NCI-H748 (cell line): Measurements from ENCODE around the gene MRPL58.
"Not testable (repeated sequence)": the region's sequence is repeated elsewhere in the genome, so short reads cannot be mapped to it uniquely, and the experiment has no call there.

Experiments
- DNase-seq: peaks from one replicate; lab custom pipeline; 2025; ENCODE audit not compliant: unreplicated experiment; lab: John Stamatoyannopoulos, UW

The MRPL58 gene

DNA sequence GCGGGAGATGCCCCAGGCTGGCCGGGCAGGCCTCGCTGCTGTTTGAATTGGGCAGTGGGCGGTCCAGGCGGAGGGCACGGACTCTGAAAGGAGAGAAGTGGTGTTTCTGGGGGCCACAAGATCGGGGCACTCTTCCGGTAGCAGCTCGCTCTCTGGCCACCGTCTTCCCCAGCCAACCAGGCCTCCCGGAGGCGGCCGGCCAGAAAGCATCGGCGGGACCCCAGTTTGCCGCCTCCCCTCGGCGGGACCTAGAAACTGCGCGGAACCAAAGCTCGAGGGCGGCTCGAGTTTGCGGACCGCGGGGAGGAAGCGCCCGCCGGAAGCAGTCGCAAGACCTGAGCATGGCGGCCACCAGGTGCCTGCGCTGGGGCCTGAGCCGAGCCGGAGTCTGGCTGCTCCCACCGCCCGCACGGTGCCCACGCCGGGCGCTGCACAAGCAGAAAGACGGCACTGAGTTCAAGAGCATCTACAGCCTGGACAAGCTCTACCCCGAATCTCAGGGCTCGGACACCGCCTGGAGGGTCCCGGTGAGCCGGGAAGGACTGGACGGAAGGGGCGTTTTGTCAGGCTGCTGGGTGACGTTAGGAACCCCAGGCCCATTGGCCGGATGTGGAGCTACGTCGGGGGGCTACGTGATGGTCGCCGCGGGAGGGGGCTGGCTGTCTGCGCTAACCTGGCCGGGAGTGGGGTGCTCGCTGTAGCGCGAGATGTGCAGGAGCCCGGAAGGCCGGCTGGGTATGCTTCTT, at the start of gene MRPL58:
Gene MRPL58, plus strand, starts transcription at position 325 of the 746 bp plus-strand sequence. Its CDS starts 17 bp downstream, at position 342.
- DNase-seq = peak; percentile 85

DNA sequence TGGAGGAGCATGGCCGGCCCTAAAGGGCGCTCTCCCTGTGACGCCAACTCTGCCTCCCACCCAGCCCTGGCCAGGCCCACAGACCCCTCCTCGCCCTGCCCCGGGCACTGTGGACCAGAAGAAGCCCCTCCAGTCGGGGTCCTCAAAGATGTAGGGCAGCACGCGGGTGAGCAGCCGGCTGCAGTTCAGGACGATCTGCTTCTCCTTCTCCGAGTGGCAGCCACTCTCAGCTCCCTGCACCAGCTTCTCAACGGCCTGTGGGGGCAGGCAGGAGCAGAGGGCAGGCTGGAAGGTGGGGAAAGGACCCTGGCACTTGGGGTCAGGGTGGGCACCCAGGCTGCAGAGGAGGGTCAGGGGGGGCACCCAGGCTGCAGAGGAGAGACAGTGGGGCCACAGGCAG, 48.8 kb upstream of the MRPL58 start:
- no peak for DNase-seq

DNA sequence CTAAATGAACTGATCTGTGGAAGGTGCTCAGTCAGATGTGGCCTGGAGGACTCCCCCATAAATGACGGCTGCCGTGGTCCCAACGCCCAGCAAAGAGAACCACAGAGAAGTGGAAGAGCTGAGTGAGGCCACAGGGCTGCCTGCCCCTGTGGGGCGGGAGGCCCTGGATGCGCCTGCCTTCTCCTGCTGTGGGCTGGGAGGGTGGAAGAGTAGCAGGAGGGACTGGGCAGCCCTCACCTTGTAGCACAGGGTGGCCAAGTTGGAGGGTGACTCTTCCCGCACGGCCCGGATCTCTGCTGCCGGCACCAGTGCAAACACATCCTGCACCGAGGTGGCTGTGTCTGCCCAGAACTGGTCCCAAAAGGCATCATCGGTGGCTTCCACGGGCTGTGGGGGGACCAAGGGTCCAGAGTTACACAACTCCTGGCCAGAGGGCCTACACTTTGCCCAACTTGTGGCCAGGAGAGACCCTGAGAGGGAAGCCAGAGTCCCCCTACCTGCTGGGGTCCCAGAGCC, 48.2 kb upstream of the MRPL58 start:
- no peak for DNase-seq

DNA sequence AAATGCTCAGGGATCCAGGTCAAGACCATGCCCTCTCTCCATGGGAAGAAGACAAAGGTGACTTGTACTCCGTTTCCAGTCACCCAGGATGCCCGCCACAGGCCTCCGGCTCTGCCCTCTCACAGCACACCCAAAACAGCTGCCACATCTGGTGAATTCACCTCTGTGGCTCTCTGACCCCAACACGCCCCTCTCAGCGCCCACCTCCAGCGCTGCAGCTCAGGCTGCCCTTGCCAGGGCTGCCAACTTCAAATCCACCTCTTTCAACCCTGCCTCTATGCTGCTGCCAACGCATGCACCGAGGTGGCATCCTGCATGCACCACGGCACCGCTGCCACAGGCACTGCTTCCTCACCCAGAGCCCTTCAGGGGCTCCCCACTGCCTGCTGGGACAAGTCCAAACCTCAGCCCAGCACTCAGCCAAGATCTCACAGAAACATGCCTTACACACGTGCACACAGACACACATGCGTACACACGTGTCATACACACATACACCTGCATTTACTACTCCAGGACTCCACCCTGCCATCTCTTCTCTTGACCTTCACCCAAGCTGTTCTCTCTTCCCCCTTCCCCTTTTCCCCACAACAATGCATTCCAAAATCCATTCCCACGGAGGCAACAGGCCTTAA, 47.4 kb upstream of the MRPL58 start:
- DNase-seq = no peak

DNA sequence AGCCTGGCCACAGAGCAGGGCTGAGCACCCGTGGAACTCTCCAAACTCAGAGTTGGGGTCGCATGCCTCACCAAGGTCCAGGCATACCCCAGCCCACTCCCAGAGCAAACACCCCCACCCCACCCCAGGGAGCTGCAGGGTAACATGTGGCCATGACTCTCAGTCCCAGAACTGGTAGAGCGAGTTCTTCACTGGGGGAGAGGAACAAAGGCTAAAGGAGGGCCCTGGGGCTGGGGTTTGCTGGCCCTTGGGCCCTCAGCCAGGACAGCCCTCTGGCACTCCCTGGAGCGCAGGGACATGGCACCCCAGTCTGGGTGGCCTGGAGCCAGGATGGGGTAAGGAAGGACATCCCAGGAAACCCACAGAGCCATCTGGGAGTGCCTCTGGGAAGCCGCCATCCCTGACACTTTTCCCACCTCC, 44.1 kb upstream of the MRPL58 start:
- DNase-seq = no peak

DNA sequence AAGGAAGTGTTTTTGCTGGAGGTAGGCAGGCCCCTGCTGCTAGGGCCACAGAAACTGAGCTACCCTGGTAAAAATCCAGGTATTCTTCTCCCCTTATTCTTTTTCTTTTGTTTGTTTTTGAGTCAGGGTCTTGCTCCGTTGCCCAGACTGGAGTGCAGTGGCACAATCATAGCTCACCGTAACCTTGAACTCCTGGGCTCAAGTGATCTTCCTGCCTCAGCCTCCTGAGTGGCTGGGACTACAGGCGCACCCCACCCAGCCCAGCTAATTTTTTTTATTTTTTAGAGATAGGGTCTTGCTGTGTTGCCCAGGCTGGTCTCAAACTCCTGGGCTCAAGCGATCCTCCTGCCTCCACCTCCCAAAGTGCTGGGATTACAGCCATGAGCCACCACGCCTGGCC, 43.0 kb upstream of the MRPL58 start:
- not testable (repeated sequence) for DNase-seq

DNA sequence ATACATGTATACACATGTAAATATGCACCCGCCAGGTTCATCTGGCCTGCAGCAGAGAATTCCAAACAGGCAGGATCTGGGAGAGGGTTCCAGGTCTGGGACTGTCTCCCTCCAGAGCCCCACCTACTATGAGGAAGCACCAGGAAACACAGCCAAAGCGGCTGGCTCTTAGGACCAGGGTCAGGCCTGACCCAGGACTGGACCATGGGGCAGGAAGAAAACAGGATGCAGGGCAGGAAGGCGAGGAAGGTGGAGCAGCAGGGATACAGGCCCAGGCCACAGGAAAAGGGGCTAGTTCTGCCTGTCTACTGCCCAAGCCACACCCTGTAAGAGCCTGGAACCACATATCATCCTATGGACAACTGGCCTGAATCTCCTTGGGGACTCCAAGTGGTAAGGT, 42.1 kb upstream of the MRPL58 start:
- no peak for DNase-seq

DNA sequence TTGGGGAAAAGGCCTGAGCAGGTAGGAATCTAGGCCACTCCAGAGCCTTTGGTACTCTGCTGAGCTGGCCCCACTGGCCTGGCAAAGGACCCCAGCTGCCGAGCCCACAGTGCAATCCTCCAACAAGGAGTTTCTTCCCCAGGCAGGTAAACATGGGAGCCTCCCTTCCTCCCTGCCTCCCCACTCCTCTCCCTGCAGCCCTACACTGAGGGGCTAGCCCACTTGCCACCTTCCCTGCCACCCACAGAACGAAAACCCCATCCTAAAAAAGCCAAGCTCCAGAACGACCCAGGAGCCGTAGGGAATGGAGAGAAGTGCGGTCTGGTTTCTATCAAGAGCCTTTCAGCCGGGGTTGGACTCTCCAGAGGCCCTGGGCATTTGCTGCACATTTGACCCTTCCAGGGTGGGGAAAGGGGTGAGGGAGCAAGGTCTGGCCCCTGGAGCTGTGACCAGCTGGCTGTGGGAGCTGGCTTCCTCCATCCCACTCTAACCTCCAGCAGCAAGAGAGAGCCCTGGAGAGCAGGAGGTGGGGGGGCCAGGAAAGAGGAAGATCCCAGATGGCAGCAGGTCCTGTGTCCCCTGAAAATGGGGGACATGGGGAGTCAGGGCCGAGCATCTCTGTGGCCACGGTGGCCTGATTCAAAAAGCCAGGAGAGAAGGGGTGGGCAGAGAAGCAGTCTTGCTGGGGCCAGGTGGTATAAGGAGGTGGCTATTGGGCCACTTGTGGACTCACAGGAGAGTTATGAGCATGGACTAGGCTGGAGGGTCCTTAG, 41.2 kb upstream of the MRPL58 start:
- no peak for DNase-seq

DNA sequence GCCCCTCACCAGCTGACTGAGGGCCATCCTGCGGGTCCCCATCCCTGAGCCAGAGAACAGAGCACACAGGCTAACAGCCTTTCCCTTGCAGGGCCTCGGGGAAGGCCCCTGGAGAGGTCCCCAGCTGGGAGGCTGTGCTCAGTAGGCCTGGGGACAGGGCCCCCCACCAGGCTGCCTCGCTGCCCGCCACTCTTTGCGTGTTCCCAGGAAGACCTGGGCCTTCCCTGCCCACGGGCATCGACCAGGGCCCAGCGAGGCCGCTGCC, 40.7 kb upstream of the MRPL58 start:
- DNase-seq = no peak

DNA sequence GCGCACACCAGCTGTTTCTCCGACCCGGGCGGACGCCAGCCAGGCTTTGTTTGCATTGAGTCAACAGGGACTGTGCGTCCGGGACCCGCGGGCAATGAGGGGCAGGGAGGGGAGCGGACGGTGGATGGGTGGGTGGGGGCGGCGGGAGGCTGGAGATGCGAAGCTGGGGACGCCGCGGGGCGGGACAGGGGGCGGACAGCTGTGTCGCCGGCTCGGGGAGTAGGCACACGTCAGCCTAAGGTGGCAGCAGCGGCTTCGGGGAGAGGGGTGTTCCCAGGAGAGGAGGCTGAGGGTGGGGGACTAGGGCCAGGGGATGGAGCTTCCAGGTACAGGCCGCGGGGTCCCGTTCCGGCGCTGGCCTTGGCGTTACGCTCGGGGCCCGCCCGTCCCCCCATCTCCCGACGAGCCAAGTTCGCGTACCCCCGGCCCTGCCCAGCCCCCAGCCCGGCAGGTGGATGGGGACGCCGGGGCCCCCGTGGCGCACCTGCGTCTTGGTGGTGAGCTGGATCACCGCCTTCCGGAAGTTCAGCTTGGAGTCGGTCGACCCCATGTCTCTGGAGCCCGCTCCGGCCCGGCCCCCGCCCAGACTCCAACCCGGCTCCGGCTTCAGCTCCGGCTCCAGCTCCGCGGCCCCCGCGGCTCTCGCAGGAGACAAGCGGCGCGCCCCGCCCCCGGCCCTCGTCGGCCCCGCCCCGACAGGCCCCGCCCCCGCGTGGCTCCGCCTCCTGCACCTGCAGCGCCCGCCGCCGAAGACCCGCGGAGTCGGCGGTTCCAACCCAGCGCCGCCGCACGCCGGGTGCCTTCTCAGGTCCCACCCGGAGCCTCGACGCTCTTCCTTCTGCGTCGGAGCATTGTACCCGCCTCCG, 40.1 kb upstream of the MRPL58 start, which contains the start of gene HID1:
Gene HID1, minus strand, starts transcription at position 653 of the 866 bp plus-strand sequence. Its CDS starts 103 bp downstream, at position 550.
- DNase-seq = peak; percentile 78

DNA sequence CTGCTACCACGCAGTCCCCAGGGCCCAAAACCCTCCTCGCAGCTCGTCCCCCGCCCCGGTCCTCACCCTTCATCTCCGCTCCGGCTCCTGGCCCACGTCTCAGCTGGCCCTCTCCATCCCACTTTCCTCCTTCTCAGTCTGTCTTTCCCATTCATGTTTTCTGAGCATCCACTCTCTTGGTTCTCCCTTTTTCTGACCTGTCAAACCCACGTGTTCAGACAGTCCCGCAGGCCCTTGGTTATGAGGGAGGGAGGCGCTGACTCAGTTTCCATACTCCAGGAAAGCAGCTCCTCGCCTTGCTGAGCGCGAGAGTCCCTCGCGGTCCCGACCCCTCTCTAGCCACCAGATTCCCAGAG, 39.5 kb upstream of the MRPL58 start:
- no peak for DNase-seq

DNA sequence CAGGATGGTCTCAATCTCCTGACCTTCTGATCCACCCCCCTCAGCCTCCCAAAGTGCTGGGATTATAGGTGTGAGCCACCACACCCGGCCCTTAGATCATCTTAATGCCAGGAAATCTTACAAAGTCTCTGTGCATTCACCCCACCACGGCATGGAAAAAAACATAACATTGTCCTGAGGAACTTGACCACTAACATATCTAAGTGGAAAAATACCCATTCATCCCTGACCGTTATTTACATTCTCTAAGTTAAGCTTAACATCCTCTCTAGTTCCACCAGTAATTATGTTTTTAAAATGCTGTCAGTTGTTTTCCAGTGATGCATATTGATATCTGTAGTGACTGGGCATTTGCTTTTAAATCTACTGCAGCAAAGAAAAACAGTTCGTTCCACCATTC, 36.5 kb upstream of the MRPL58 start:
- DNase-seq = no peak

DNA sequence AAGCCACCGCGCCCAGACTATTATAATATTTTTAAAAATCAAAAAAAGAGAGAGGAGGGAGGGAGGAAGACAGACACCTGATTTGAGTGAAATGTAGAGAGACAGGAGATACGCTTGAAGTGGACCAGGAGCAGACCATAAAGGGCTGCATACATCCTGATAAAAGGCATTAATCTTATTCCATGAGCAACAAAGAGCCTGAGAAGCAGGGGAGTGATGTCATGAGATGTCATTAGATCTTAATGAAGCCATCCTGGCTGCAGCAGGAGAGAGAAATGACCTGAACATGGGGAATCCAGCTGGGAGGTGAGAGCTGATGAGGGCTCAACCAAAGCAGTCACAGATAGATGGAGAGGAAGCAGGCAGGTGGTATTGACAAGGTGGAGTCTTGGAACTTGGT, 34.7 kb upstream of the MRPL58 start:
- DNase-seq = no peak

DNA sequence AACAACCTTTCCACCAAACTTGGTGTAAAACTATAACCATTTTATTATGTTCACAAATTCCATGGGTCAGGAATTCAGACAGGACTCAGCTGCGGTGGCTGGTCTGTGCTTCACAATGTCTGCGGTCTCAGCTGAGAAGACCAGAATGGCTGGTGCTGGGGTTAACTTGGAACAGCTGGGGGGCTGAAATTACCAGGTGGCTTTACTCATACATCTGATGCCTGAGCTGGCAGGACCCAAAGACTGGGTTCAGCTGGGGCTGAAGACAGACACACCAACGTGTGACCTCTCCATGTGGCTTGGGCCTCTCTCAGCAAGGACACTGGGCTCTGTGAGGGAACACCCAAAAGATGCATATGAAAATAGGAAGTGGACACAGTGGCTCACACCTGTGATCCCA, 34.2 kb upstream of the MRPL58 start:
- DNase-seq = no peak

DNA sequence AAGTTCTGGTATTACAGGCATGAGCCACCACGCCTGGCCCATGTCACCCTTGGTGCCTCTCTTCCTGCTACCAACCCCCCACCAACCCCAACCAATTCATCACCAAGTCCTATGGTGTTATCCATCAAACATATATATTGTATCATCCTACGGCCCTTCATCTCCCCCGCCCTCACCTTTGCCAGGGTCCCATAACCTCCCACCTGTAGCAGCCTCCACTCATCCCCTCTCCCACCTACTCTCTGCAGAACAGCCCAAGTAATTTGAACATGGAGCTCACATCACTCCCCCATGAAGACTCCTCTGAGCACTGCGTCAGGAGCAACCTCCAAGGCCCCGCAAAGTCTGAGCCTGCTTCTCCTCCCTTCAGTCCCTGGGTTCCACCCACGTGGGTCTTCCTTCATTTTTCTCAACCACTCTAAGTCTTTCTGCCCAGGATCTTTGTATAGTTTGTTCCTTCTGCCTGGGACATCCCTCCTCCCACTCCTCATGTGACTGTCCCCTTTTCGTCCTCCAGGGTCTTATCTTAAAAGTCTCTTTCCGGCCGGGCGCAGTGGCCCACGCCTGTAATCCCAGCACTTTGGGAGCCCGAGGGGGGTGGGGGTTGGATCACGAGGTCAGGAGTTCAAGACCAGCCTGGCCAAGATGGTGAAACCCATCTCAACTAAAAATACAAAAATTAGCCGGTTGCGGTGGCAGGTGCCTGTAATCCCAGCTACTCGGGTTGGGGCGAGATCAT, 32.9 kb upstream of the MRPL58 start:
- no peak for DNase-seq

DNA sequence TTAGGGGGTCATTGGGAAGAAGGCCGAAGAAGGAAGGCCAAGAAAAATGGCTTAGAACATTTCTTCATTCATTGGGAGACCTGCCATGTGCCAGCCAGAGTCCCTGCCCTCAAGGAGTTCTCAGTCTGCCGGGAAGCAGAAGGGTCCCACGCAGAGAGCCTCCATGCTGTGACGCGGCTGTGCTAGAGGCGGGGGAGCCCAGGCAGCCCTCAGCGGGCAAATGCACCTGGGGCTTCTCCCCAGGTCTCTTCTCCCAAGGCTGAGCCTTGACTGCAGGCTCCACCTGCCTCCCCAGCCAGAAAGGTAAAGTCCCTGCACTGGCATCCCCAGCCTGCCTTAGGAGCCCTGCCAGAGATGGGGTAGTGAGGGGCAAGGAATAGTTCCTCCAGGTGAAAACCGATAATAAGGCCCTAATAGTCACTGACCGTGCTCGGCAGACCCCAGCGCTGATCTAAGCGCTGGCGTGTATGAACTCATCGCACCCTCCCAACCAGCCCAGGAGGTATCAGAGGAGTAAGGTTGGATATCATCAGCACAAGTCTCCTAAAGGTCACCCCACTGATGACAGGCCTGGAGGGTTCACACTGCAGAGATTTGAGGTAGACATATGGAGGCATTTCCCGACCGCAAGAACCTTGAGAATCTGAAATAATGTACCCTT, 31.0 kb upstream of the MRPL58 start:
- no peak for DNase-seq

DNA sequence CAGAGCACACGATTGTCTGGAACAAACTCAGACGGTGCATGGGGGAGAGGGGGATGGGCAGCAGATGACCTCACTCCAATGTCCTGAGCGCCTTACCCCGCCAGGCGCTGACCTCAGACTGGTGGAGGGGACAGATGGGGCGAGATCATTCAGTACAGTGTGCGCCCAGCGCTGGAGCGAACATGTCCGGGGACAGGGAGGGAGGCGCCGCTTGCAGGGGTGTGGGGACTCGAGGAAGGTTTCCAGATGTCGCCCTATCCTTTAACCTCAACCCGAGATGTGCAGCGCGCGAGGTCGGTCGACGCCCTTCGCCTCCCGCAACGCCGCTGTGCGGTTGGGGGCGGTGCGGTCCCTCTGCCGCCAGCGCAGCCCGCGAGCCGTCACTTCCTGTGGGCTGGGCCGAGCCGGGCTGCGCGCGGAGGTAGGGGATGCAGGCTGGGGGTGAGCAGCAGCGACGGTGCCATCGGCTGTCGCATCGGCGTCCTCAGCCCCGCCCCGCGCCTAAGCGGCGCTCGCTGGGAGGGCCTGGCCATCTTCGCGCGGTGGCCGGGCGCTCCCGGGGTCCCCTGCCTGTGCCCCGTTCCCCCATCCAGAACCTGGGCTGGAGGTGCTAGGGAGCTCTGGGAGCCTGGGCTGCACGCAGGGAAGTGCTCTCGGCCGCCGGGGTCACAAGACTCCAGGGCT, 30.3 kb upstream of the MRPL58 start:
- DNase-seq = peak; percentile 85

DNA sequence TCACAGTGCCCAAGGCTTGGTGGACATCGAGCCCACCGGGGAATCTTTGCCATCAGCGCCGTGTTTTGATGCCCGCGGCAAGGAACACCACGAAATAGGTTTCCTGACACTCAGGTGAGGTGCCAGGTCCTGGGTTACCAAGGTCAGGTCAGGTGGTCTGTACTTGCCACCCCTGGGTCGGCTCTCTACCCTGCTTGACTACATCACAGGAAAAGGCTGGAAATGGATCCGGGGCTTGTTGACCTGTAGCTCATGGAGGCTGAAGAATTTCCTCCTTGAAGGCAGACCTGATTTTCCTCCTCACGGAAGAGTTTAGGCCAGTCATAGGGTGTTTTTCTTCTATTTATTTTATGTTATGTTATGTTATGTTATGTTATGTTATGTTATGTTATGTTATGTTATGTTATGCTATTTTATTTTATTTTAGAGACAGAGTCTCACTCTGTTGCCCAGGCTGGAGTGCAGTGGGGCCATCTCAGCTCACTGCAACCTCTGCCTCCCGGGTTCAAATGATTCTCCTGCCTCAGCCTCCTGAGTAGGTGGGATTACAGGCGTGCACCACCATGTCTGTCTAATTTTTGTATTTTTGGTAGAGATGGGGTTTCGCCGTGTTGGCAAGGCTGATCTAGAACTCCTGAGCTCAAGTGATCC, 29.7 kb upstream of the MRPL58 start:
- peak; percentile 45 for DNase-seq

DNA sequence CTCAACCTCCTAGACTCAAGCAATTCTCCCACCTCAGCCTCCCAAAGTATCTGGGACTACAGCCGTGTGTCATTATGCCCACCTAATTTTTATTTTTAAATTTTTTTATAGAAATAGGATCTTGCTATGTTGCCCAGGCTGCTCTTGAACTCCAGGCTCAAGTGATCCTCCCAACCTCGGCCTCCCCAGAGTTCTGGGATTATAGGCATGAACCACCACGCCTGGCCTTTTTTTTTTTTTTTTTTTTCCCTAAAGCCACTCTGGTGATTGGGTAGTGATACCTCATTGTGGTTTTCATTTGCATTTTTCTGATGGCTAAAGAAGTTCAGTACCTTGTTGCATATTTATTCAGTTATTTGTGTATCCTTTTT, 26.3 kb upstream of the MRPL58 start:
- no peak for DNase-seq
